Gastroesophageal sphincter (tissue), 3 donors: ENCODE results near the gene RPS18.

Experiments
- CTCF ChIP-seq, 4 experiments: fragments of 200-600 bp in 2 of 4; fragments of 450-650 bp in 2 of 4; sonication (generic) in 1 of 4; IDR thresholded peaks; one replicate each; pipeline ENCODE4 v1.5.1; 2017 to 2019; ENCODE audit warnings: antibody characterized with exemption in 4 of 4, mild to moderate bottlenecking in 2 of 4, moderate library complexity in 2 of 4
- EP300 ChIP-seq: sonication (generic); formaldehyde crosslinking; IDR thresholded peaks from one replicate; pipeline ENCODE4 v1.6.1; 2017; ENCODE audit warnings: antibody characterized with exemption, mild to moderate bottlenecking
- POLR2A ChIP-seq, 2 donors: fragments of 450-650 bp; IDR thresholded peaks; one replicate each; pipeline ENCODE4 v1.6.1; 2017; ENCODE audit warnings: antibody characterized with exemption in 2 of 2, mild to moderate bottlenecking in 2 of 2, moderate library complexity in 1 of 2
- POLR2AphosphoS5 ChIP-seq: sonication (generic); formaldehyde crosslinking; IDR thresholded peaks from one replicate; pipeline ENCODE4 v1.6.1; 2017; ENCODE audit warnings: antibody characterized with exemption

DNA sequence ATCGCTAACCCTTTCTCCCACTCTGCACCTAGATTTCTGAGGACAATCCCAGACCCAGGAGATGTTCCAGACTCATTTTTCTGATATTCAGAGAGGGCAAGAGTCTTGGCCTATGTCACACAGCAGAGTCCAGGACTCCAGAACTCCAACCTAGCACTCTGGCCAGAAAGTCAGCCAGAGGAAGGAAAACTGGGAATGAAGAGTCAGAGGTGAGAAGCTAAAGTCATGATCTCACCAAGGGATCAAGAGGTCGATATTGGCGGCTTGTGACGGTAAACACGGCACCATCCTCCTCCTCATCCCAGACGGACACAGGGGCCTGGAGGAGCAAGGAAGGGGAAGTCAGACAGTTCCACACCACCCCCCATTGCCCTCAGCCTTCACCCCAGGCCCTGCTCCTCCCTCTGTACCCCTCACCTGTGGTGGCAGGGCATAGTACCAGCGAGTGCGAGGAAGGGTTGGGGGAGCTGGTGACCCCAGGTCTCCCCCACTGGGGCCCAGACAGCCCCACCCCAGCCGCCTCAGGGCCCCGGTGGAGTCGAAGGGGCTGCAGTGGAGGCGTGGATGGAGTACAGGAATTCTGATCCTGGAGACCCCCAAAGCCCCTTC lies 25.0 kb downstream of the RPS18 start:
- TF ChIP-seq CTCF (IDR thresholded peaks at IDR 0.05) (no peak), POLR2A (IDR thresholded peaks at IDR 0.05) (no peak), POLR2AphosphoS5 (no peak), EP300 (no peak)
